GM23248 (cell line): Measurements from ENCODE around the gene RABGAP1L. TPM values are rescaled to one million over a fixed set of nuclear protein-coding genes. Genes with fewer than 3 reads are reported as not detected.
"Not testable (repeated sequence)": the region's sequence is repeated elsewhere in the genome, so short reads cannot be mapped to it uniquely, and the experiment has no call there.

Experiments
- DNase-seq: peaks from one replicate; pipeline ENCODE4 v3.0.0-alpha.2; 2015
- H2AFZ ChIP-seq: fragments of 200-600 bp; sonication (generic); 2 replicates; pipeline ENCODE4 v1.6.1; 2016; ENCODE audit warnings: antibody characterized with exemption
- H3F3A ChIP-seq: fragments of 200-600 bp; sonication (generic); 2 replicates; pipeline ENCODE4 v1.6.1; 2016; ENCODE audit warnings: mild to moderate bottlenecking, antibody characterized with exemption, mixed run types; ENCODE audit not compliant: insufficient read depth
- H3K27ac ChIP-seq: fragments of 200-600 bp; sonication (generic); 2 replicates; pipeline ENCODE4 v1.5.1; 2016; ENCODE audit warnings: mild to moderate bottlenecking
- H3K27me3 ChIP-seq: fragments of 200-600 bp; sonication (generic); replicated peaks from 2 replicates; pipeline ENCODE4 v1.6.1; 2016; ENCODE audit warnings: mild to moderate bottlenecking; ENCODE audit not compliant: insufficient read depth
- H3K36me3 ChIP-seq: fragments of 200-600 bp; sonication (generic); 2 replicates; pipeline ENCODE4 v1.6.1; 2016; ENCODE audit warnings: low read depth, mild to moderate bottlenecking
- H3K4me1 ChIP-seq: fragments of 200-600 bp; sonication (generic); 2 replicates; pipeline ENCODE4 v1.6.1; 2016; ENCODE audit warnings: mild to moderate bottlenecking; ENCODE audit not compliant: insufficient read depth
- H3K4me2 ChIP-seq: fragments of 200-600 bp; sonication (generic); one replicate; pipeline ENCODE4 v1.6.1; 2016; ENCODE audit warnings: mild to moderate bottlenecking; ENCODE audit not compliant: unreplicated experiment
- H3K4me3 ChIP-seq: fragments of 200-600 bp; sonication (generic); 2 replicates; pipeline ENCODE4 v1.5.1; 2016; ENCODE audit warnings: mild to moderate bottlenecking
- H3K79me2 ChIP-seq: fragments of 200-600 bp; sonication (generic); 2 replicates; pipeline ENCODE4 v1.6.1; 2016; ENCODE audit warnings: mild to moderate bottlenecking; ENCODE audit not compliant: insufficient read depth
- H3K9ac ChIP-seq: fragments of 200-600 bp; sonication (generic); 2 replicates; pipeline ENCODE4 v1.6.1; 2016; ENCODE audit warnings: mild to moderate bottlenecking
- H3K9me2 ChIP-seq: fragments of 200-600 bp; sonication (generic); 2 replicates; pipeline ENCODE4 v1.6.1; 2016; ENCODE audit warnings: mixed run types, mild to moderate bottlenecking, moderate library complexity; ENCODE audit not compliant: insufficient read depth
- H3K9me3 ChIP-seq: fragments of 200-600 bp; sonication (generic); one replicate; pipeline ENCODE4 v1.6.1; 2017; ENCODE audit warnings: low read depth
- H4K20me1 ChIP-seq: fragments of 200-600 bp; sonication (generic); 2 replicates; pipeline ENCODE4 v1.6.0; 2016; ENCODE audit not compliant: insufficient read depth
- EZH2 ChIP-seq: fragments of 200-600 bp; sonication (generic); IDR thresholded peaks from 2 replicates; pipeline ENCODE4 v1.6.1; 2018; ENCODE audit warnings: antibody characterized with exemption, mild to moderate bottlenecking; ENCODE audit not compliant: insufficient read depth, poor library complexity, severe bottlenecking
- EZH2phosphoT487 ChIP-seq: fragments of 200-600 bp; sonication (generic); IDR thresholded peaks from 2 replicates; pipeline ENCODE4 v1.6.1; 2018; ENCODE audit warnings: antibody characterized with exemption, moderate library complexity, mild to moderate bottlenecking, low read depth; ENCODE audit not compliant: insufficient read depth
- WGBS, 2 experiments: methylation state at CpG; one replicate each; pipeline ENCODE4 v1.1.6; 2015 to 2017; ENCODE audit warnings: low lambda C conversion rate in 2 of 2, low coverage in 1 of 2; ENCODE audit errors: missing lambda C conversion rate in 2 of 2; 5-methylcytosine and 5-hydroxymethylcytosine counted together
- in situ Hi-C: fragments of 300-500 bp; cut with MboI; formaldehyde crosslinking; loops from 2 replicates; pipeline ENCODE4 v1.15.0; 2020
- polyA plus RNA-seq: library from polyadenylated mRNA; unstranded; fragments of >200 nt; fragmentation: Nextera tagmentation; extraction: Ambion mirVana; gene quantifications from 2 replicates; pipeline ENCODE4 v1.2.1, GENCODE V29; 2016
- total RNA-seq: library from RNA; depleted of rRNA; stranded (reverse); fragments of >200 nt; shearing (Covaris generic); gene quantifications from 2 replicates; pipeline ENCODE4 v1.2.3, GENCODE V29; 2014

RABGAP1L gene
- total and polyA plus RNA-seq, 2 experiments from 2014 or later = 13.7 to 21.6 TPM

DNA sequence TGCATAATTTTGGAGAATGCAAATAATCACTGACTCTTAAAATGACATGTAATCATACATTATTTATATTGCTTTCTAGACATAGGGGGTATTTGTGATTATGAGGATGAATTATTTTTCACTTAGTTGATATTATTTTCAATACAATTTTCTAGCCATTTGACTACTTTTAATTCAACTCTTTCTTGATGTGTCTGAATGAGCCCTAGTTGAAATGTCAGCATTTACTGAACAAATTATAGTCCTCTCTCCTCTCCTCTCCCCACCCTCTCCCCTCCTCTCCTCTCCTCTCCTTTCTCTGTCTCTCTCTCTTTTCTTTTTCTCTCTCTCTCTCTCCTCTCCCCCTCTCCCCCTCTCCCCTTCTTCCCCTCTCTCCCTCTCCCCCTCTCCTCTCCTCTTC is 483.1 kb downstream of the RABGAP1L start:
- TF ChIP-seq EZH2phosphoT487 = no peak
- TF ChIP-seq EZH2 = no peak
- no peak overlapping the region for H3K4me2 ChIP-seq
- H2AFZ ChIP-seq = no peak overlapping the region
- H3K4me3 ChIP-seq = no peak overlapping the region
- no peaks in the 10 kb centered on the region for H3K79me2 ChIP-seq
- H3K4me1 ChIP-seq = peaks cover 4% of the 10 kb centered on the region; the same call in 1 of the 2 replicates
- no peak for DNase-seq
- in situ Hi-C loops = no loop called here
- H3K36me3 ChIP-seq = no peaks in the 10 kb centered on the region
- H3K9me2 ChIP-seq = no peaks in the 10 kb centered on the region
- H3F3A ChIP-seq = no peaks in the 10 kb centered on the region
- H3K27me3 ChIP-seq = no peaks in the 10 kb centered on the region
- H3K9ac ChIP-seq = no peak overlapping the region
- no peak overlapping the region for H3K27ac ChIP-seq
- H3K9me3 ChIP-seq = no peaks in the 10 kb centered on the region
- no peaks in the 10 kb centered on the region for H4K20me1 ChIP-seq

DNA sequence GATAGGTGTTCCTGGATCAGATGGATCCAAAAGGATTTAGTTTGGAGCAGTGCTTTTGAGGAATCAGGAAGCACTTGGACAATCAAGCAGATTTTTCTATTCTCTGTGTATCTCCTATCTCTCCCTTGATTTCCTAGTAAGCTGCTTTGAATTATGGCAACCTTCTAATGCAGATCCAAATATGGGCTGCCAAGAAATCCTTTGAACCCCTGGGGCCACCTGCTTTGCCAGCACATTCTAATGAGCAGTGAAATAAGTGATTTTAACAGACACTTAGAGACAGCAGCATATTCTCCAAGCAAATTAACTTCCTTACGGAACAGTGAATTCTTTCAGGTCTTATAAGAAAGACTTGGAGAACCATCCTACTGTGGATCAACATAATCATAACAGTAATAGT is 483.9 kb downstream of the RABGAP1L start:
- H3K27me3 ChIP-seq = no peaks in the 10 kb centered on the region
- H3K9ac ChIP-seq = no peak overlapping the region
- no peaks in the 10 kb centered on the region for H4K20me1 ChIP-seq
- no peaks in the 10 kb centered on the region for H3K9me3 ChIP-seq
- no peaks in the 10 kb centered on the region for H3F3A ChIP-seq
- in situ Hi-C loops = no loop called here
- no peaks in the 10 kb centered on the region for H3K36me3 ChIP-seq
- TF ChIP-seq EZH2 = no peak
- TF ChIP-seq EZH2phosphoT487 = no peak
- peaks cover 4% of the 10 kb centered on the region; the same call in 1 of the 2 replicates for H3K4me1 ChIP-seq
- no peak overlapping the region for H3K27ac ChIP-seq
- H3K79me2 ChIP-seq = no peaks in the 10 kb centered on the region
- H3K9me2 ChIP-seq = no peaks in the 10 kb centered on the region
- WGBS, 2 experiments = 93 to 100% methylated on average over 1 of the region's 1 CpG
- H2AFZ ChIP-seq = no peak overlapping the region
- no peak for DNase-seq
- H3K4me3 ChIP-seq = no peak overlapping the region
- no peak overlapping the region for H3K4me2 ChIP-seq

DNA sequence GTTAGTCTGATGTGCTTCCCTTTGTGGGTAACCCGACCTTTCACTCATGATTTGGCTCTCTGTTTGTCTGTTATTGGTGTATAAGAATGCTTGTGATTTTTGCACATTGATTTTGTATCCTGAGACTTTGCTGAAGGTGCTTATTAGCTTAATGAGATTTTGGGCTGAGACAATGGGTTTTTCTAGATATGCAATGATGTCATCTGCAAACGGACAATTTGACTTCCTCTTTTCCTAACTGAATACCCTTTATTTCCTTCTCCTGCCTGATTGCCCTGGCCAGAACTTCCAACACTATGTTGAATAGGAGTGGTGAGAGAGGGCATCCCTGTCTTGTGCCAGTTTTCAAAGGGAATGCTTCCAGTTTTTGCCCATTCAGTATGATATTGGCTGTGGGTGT is 490.3 kb downstream of the RABGAP1L start:
- H3K9me2 ChIP-seq, H3K36me3 ChIP-seq, H3F3A ChIP-seq, H3K79me2 ChIP-seq, H2AFZ ChIP-seq, H3K27ac ChIP-seq, H3K27me3 ChIP-seq, H3K4me2 ChIP-seq, H4K20me1 ChIP-seq, H3K4me3 ChIP-seq, H3K9ac ChIP-seq, H3K4me1 ChIP-seq, in situ Hi-C loops, DNase-seq, H3K9me3 ChIP-seq: not testable (repeated sequence)
- 48 to 51% methylated on average over 2 of the region's 2 CpGs for WGBS, 2 experiments

DNA sequence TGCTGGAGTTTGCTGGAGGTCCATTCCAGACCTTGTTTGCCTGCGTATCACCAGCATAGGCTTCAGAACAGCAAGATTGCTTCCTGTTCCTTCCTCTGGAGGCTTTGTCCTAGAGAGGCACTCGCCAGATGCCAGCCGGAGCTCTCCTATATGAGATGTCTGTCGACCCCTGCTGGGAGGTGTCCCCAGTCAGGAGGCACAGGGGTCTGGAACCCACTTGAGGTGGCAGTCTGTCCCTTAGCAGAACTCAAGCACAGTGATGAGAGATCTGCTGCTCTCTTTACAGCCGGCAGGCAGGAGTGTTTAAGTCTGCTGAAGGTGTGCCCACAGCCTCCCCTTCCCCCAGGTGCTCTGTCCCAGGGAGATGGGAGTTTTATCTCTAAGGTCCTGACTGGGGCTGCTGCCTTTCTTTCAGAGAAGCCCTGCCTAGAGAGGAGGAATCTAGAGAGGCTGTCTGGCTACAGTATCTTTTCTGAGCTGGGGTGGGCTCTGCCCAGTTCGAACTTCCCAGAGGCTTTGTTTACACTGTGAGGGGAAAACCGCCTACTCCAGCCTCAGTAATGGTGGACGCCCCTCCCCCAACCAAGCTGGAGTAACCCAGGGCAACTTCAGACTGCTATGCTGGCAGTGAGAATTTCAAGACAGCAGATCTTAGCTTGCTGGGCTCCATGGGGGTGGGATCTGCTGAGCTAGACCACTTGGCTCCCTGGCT is 493.4 kb downstream of the RABGAP1L start:
- H3K4me1 ChIP-seq = no peaks in the 10 kb centered on the region
- DNase-seq = no peak
- no peak overlapping the region for H3K4me3 ChIP-seq
- no peaks in the 10 kb centered on the region for H3F3A ChIP-seq
- no peaks in the 10 kb centered on the region for H3K79me2 ChIP-seq
- no peaks in the 10 kb centered on the region for H3K9me2 ChIP-seq
- no peaks in the 10 kb centered on the region for H4K20me1 ChIP-seq
- no peaks in the 10 kb centered on the region for H3K36me3 ChIP-seq
- no peaks in the 10 kb centered on the region for H3K27me3 ChIP-seq
- TF ChIP-seq EZH2phosphoT487 = no peak
- no peak for TF ChIP-seq EZH2
- WGBS, 2 experiments = 68 to 73% methylated on average over 8 of the region's 8 CpGs
- no peaks in the 10 kb centered on the region for H3K9me3 ChIP-seq
- in situ Hi-C loops = no loop called here
- H3K4me2 ChIP-seq = no peak overlapping the region
- H2AFZ ChIP-seq = no peak overlapping the region
- no peak overlapping the region for H3K27ac ChIP-seq
- H3K9ac ChIP-seq = no peak overlapping the region

DNA sequence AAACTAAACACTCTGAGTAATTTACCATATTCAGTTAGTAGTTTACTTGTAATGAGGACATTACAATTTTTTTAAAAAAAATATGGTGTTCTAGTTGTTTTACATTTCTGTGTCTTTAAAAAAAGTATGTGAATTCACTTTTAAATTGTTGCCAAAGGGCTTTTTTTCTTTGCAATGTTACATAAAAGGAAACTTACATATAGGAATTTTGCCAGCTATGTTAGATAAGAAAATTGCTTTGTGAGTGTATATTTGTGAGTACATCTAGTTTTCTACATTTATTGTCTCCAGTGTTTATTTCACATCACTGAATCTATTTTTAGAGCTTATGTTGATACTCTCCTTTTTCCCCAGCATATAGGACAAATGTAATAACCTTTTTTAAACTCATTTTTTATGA is 495.2 kb downstream of the RABGAP1L start:
- Histone ChIP-seq H3K27me3 (no peaks in the 10 kb centered on the region), H2AFZ (no peak overlapping the region), H4K20me1 (no peaks in the 10 kb centered on the region), H3F3A (no peaks in the 10 kb centered on the region), H3K79me2 (no peaks in the 10 kb centered on the region), H3K4me2 (no peak overlapping the region), H3K9ac (no peak overlapping the region), H3K9me2 (no peaks in the 10 kb centered on the region), H3K27ac (no peak overlapping the region), H3K36me3 (no peaks in the 10 kb centered on the region), H3K4me1 (no peaks in the 10 kb centered on the region), H3K9me3 (no peaks in the 10 kb centered on the region), H3K4me3 (no peak overlapping the region)
- DNase-seq = no peak
- in situ Hi-C loops = no loop called here
- no peak for TF ChIP-seq EZH2phosphoT487
